Erythroblast (primary cell): ENCODE measurements around the gene SLC38A3.

Source experiments
- GATA1 ChIP-seq: IDR thresholded peaks from 2 replicates; pipeline ENCODE4 v1.6.1; 2011; ENCODE audit warnings: low read depth, mild to moderate bottlenecking, control low read depth, low read length, moderate library complexity
- POLR2A ChIP-seq: IDR thresholded peaks from 2 replicates; pipeline ENCODE4 v1.6.1; 2011; ENCODE audit warnings: mild to moderate bottlenecking, low read length

DNA sequence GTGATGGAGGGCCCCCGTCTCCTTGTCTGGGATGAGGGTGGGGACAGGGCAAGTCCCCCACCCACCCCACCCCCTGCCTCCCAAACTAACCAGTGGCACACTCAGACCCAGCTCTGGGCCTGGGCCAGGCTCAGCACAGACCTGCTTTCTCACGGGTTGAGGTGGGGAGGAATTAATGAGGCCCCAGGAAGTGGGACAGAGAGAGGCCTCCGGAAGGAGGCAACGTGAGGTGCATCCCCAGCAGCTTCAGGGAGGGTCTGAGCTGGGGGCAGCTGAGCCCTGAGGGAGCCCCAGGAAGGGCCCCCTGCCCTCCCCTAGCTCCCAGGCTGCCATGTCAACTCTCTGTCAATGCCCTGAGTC lies 16.0 kb downstream of the SLC38A3 start:
- TF ChIP-seq POLR2A (no peak), GATA1 (no peak)
